ENCODE results near the gene ADTRP. TPM values are rescaled to one million over a fixed set of nuclear protein-coding genes. Genes with fewer than 3 reads are reported as not detected.
"Not testable (repeated sequence)": the region's sequence is repeated elsewhere in the genome, so short reads cannot be mapped to it uniquely, and the experiment has no call there.

ADTRP gene
- total RNA-seq, 3 donors from 2014 or later, result 68.5 to 239 (median 91.9) TPM

DNA sequence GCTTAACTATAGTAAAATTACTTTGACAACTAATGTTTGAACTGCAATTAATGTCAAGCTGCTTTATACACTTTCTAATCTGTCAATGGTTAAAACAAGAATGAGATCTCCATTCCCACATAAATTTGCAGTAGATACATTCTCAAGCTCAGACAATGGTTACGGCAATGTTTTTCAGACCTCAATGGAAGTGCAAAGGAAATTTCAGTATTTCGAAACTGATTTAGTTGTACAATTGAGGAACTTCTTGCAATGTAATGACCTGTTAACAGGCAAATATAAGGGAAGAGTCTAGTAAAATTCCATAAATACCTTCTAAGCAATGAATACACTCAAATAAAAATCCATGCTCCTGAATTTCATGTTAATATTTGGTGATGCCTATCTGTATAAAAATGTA is 94.7 kb downstream of the ADTRP start:
- ATAC-seq, result no peak
- TF ChIP-seq, protein P1, sequence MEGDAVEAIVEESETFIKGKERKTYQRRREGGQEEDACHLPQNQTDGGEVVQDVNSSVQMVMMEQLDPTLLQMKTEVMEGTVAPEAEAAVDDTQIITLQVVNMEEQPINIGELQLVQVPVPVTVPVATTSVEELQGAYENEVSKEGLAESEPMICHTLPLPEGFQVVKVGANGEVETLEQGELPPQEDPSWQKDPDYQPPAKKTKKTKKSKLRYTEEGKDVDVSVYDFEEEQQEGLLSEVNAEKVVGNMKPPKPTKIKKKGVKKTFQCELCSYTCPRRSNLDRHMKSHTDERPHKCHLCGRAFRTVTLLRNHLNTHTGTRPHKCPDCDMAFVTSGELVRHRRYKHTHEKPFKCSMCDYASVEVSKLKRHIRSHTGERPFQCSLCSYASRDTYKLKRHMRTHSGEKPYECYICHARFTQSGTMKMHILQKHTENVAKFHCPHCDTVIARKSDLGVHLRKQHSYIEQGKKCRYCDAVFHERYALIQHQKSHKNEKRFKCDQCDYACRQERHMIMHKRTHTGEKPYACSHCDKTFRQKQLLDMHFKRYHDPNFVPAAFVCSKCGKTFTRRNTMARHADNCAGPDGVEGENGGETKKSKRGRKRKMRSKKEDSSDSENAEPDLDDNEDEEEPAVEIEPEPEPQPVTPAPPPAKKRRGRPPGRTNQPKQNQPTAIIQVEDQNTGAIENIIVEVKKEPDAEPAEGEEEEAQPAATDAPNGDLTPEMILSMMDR (IDR thresholded peaks at IDR 0.05), result no peak
- peaks cover 9% of the 10 kb centered on the region for H3K9me3 ChIP-seq
- intact Hi-C loops (cut with DNase I, micrococcal nuclease), result no loop called here
- no peaks in the 10 kb centered on the region for H3K4me1 ChIP-seq (ENCODE audit: low read depth)
- no peak overlapping the region for H3K4me3 ChIP-seq
- no peak for DNase-seq
- H3K36me3 ChIP-seq (ENCODE audit: low read depth), result no peaks in the 10 kb centered on the region

DNA sequence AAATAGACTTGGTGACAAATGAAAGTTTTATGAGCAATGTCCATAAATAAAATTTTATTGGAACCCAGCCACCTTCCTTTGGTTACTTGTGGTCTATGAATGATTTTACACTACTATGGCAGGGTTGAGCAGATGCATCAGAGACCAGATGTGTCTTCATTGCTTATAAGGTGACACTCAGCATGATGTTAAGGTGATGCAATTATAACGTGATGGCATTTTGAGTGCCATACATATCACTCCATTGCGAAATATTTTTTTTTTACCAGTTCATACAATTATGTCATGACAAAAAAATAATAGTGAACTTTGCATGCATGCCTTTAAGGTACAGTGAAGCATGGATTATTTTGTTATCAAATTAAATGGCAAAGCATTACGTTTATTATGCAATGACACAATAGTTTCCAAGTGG is 96.0 kb downstream of the ADTRP start:
- H3K36me3 ChIP-seq (ENCODE audit: low read depth), result no peaks in the 10 kb centered on the region
- no peak overlapping the region for H3K4me3 ChIP-seq
- ATAC-seq (no peak), DNase-seq (no peak)
- TF ChIP-seq, protein P1 (IDR thresholded peaks at IDR 0.05), result no peak
- peaks cover 9% of the 10 kb centered on the region for H3K9me3 ChIP-seq
- no peaks in the 10 kb centered on the region for H3K4me1 ChIP-seq (ENCODE audit: low read depth)
- intact Hi-C loops (cut with DNase I, micrococcal nuclease), result no loop called here

DNA sequence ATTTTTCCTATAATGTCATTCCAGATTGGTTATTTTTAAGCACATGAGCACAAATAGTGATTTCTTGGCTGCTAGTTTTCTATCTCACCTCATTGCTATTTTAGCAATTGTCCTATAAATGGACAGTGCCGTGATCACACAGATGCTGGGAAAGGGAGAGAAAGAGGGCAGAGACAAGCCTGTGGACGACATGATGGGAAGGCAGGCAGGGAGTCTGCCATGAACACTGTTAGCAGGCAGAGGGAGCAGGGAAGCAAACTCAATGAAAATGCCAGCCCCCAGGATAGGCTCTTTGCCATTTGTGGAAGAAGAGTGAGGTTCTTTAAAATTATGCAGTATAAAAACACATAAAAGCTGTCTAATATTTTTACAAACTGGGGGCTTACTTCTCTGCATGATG is 96.8 kb downstream of the ADTRP start:
- intact Hi-C loops (cut with DNase I, micrococcal nuclease), result no loop called here
- ATAC-seq, result no peak
- H3K36me3 ChIP-seq (ENCODE audit: low read depth), result no peaks in the 10 kb centered on the region
- no peak for DNase-seq
- TF ChIP-seq, protein P1 (IDR thresholded peaks at IDR 0.05), result no peak
- H3K4me1 ChIP-seq (ENCODE audit: low read depth), result no peaks in the 10 kb centered on the region
- peaks cover 9% of the 10 kb centered on the region for H3K9me3 ChIP-seq
- no peak overlapping the region for H3K4me3 ChIP-seq

DNA sequence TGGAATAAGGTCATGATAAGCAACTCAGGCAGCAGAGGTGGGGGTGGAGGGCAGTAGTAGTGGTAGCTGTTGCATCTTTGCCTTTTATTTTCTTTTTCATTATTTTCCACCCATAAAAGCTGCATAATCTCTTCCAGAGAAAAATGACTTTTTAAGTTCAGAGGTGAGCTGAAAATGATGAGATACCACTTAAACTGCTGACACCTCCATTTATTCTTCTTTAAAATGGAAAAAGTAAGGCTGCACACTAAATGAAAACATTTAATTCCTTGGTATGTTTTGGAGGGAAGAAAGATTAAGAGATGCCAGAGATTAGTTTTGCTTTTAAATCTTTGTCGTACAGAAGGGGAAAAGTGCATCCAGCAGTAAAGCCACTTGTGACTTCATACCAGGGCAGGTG is 97.2 kb downstream of the ADTRP start:
- Histone ChIP-seq H3K9me3 (peaks cover 9% of the 10 kb centered on the region), H3K4me1 (ENCODE audit: low read depth) (no peaks in the 10 kb centered on the region), H3K4me3 (no peak overlapping the region), H3K36me3 (ENCODE audit: low read depth) (no peaks in the 10 kb centered on the region)
- intact Hi-C loops (cut with DNase I, micrococcal nuclease), result no loop called here
- no peak for DNase-seq
- TF ChIP-seq, protein P1 (IDR thresholded peaks at IDR 0.05), result no peak
- no peak for ATAC-seq

DNA sequence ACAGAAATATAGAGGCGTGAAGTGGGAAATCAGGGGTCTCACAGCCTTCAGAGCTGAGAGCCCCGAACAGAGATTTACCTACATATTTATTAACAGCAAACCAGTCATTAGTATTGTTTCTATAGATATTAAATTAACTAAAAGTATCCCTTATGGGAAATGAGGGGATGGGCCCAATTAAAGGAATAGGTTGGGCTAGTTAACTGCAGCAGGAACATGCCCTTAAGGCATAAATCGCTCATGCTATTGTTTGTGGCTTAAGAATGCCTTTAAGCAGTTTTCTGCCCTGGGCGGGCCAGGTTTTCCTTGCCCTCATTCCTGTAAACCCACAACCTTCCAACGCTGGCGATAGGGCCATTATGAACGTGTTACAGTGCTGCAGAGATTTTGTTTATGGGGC is 98.1 kb downstream of the ADTRP start:
- H3K9me3 ChIP-seq; ATAC-seq; H3K36me3 ChIP-seq (ENCODE audit: low read depth); intact Hi-C loops (cut with DNase I, micrococcal nuclease); DNase-seq; H3K4me3 ChIP-seq; H3K4me1 ChIP-seq (ENCODE audit: low read depth): not testable (repeated sequence)

DNA sequence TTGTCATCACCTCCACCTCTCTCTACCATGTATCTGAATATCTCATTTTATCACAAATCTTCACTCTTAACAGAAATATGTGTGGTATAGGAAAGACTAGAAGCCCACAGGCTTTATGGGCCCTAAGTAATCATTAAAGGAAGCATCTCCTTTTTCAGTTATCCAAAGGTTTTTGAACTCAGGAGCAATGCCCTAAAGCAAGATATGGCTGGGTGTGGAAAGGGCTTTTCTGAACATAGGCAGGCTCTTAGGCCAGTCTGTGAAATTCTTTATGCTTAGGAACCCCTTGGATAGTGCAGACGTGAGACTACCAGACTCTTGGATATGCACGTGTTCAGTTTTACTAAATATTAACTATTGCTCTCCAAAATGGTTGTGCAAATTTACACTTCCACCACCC is 99.5 kb downstream of the ADTRP start:
- intact Hi-C loops (cut with DNase I, micrococcal nuclease), result no loop called here
- TF ChIP-seq, protein P1 (IDR thresholded peaks at IDR 0.05), result no peak
- no peak for ATAC-seq
- Histone ChIP-seq H3K4me1 (ENCODE audit: low read depth) (no peaks in the 10 kb centered on the region), H3K4me3 (no peak overlapping the region), H3K36me3 (ENCODE audit: low read depth) (no peaks in the 10 kb centered on the region), H3K9me3 (peaks cover 9% of the 10 kb centered on the region)
- no peak for DNase-seq
